SKM-1 treated with dmso at 0.1 percent for 144 hours (cell line): Measurements from ENCODE around the gene C14orf119.

Experiments
- DNase-seq: peaks from one replicate; lab custom pipeline; 2025; ENCODE audit not compliant: unreplicated experiment; lab: John Stamatoyannopoulos, UW

The C14orf119 gene

GRCh38 chr14:23125933-23126524, 30.7 kb downstream of the C14orf119 start:
- DNase-seq = no peak

- DNase-seq = no peak
These were observed 31.4 kb downstream of the C14orf119 start for GRCh38 chr14:23126548-23127278.

GRCh38 chr14:23127861-23128260, 32.6 kb downstream of the C14orf119 start:
- DNase-seq = no peak

GRCh38 chr14:23128969-23129758, 33.9 kb downstream of the C14orf119 start:
- DNase-seq = peak; percentile 12

- no peak for DNase-seq
These were observed 34.5 kb downstream of the C14orf119 start for GRCh38 chr14:23129759-23130316.

- DNase-seq = peak; percentile 13
These were observed 35.6 kb downstream of the C14orf119 start for GRCh38 chr14:23130871-23131270.

GRCh38 chr14:23131482-23131881, 36.2 kb downstream of the C14orf119 start:
- DNase-seq = no peak

- no peak for DNase-seq
These were observed 37.7 kb downstream of the C14orf119 start for GRCh38 chr14:23132970-23133369.

GRCh38 chr14:23136566-23137133, 41.3 kb downstream of the C14orf119 start:
- DNase-seq = no peak

GRCh38 chr14:23137192-23137812, 42.0 kb downstream of the C14orf119 start:
- DNase-seq = no peak

GRCh38 chr14:23137813-23138535, 42.7 kb downstream of the C14orf119 start:
- DNase-seq = no peak

GRCh38 chr14:23139874-23140273, 44.6 kb downstream of the C14orf119 start:
- DNase-seq = no peak

- DNase-seq = no peak
These were observed 45.1 kb downstream of the C14orf119 start for GRCh38 chr14:23140371-23140770.

GRCh38 chr14:23141706-23142444, 46.6 kb downstream of the C14orf119 start:
- DNase-seq = no peak

- no peak for DNase-seq
These were observed 47.5 kb downstream of the C14orf119 start for GRCh38 chr14:23142826-23143225.

- no peak for DNase-seq
These were observed 48.6 kb downstream of the C14orf119 start for GRCh38 chr14:23143911-23144310.

- no peak for DNase-seq
These were observed 50.6 kb downstream of the C14orf119 start for GRCh38 chr14:23145794-23146350.

GRCh38 chr14:23146351-23146910, 51.1 kb downstream of the C14orf119 start:
- no peak for DNase-seq

GRCh38 chr14:23146980-23147379, 51.7 kb downstream of the C14orf119 start:
- no peak for DNase-seq
